Activated CD4-positive, alpha-beta T cell treated with anti-CD3 and anti-CD28 coated beads, Interleukin-2, amount 50 U/mL, for 4 hours (primary cell): Measurements from ENCODE around the gene BAG1.

Experiments
- DNase-seq, 2 experiments: peaks; one replicate each; pipeline ENCODE4 v3.0.0-alpha.2; 2020

Gene BAG1

GRCh38 chr9:33273266-33273971, 8.9 kb upstream of the BAG1 start:
- no peak for DNase-seq

DNA sequence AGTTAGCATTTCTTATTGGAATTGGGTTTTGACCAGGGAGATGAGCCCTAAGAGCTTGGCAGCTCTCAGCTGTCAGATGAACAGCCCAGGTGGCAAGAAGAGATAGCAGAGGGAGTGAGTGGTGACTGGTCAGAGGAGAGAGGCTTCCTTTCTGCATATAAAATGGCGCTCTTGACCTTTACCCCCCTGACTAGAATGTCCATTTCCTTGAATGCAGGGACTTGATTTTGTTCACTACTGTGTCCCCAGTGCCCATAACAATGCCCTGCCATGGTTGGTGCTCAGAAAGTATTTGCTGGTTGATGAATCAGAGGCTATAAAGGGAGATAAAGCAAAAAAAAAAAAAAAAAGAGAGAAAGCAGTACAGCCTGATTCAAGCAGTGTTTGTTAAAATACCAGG, 7.6 kb upstream of the BAG1 start:
- no peak for DNase-seq

DNA sequence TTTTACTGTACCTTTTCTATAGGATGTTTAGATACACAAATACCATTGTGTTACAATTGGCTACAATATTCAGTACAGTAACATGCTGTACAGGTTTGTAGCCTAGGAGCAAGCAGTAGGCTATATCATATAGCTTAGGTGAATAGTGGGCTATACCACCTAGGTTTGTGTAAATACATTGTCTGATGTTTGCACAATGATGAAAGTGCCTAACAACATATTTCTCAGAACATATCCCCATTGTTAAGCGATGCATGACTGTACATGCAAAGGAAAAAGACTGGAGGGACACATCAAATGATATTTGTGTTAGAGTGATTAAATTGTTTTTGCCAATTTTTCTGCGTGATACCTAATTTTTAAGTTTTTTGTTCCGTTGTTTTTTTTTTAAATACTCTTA, 5.6 kb upstream of the BAG1 start:
- no peak for DNase-seq

DNA sequence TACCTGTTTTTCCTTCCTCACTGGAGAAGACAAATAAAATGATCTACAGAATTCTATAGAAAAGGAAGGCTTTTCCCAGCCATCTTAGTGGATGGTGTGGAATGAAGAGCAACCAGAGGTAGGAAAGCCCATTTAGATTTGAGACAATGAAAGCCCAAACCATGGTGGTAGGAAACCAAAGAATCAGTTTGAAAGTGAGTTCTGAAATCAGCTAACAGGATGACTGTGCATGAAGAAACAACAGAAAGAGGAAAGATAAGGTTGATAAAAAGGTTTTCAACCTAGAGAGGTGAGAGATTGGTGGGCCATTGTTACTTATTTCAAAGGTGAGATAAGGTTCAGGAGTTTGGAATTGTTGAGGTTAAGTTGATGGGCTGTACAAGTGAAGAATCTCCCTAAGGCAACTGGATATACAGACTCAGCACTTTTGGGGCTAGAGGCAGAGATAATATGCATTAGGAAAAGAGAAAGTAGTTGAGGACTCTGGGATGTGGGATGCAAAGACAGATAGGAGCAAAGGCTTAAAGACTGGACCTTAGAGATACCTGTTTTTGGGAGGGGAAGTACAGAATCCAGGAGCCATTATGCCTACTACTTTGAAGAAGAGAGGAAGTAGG, 2.8 kb upstream of the BAG1 start:
- no peak for DNase-seq

DNA sequence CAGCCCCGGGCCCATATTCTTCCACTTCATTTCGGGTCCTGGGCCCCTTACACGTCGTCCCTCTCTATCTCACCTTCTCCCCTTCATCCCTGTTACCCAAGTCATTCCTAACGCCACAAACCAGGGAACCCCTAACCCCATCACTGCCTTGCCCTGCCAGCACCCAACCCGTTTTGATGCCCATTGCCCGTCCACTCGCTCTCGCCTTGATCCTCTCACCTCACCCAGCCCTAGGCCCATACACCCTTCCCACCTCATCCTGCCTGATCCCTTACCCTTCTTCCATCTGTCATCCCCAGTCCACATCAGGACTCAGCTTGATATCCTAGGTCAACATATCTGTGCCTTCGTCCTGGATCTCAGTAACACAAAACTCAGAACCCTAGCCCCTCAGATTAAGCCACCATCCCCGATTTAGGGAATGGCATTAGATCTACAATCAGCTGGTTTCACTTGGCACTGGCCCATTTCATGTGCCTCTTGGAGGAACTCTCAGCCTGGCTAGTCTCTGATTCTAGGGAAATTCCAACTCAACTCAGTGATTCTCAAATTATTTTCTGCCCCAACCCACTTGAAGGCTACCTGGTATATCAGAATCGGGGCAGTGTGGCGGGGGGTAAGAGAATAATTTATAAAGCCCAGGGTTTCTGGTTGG, 830 bp upstream of the BAG1 start:
- no peak for DNase-seq

- DNase-seq, result peak; percentile 23 to 26
Observed at GRCh38 chr9:33264003-33264472, 470 bp downstream of the BAG1 start.

DNA sequence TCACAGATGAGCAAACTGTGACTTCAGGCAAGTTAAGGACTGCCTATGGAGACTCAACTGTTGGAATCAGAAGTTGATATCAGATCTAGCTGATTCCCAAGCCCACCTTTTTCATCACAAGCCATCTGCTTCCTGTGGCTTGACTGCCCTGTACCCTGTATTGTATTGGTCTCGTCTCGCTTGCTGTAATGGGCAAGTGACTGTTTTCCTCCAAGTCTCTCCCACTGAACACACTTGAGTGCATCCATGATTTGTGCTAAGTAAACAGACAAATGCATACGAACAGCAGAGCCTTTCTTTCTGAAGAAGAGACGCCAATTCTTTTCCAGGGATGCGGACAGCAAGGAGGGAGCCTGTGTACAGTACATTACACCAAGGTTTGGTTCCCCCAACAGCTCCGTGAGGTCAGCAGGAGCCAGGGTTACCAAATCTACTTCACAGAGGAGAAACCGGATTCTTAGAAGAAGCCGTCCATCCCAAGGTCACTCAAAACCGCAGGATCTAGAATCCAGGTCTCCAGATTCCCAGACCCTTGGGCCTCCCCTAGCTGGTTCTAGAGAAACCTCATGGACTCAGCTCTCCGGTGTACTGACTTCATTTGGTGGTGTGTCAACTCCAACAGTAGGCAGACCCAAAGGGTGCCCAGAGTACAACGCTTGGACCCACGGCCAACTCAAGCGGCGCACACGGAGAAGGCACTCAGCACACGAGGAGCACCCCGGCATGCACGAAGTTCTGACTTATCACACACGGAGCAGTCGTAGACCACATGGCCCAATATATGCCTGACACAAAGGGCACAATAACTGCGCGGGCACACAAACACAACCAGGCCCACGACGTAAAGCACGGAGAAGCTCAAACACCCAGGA, 1.1 kb downstream of the BAG1 start:
- DNase-seq, result peak; percentile 6 to 20

- DNase-seq, result no peak
Observed at GRCh38 chr9:33260372-33260771, 4.1 kb downstream of the BAG1 start.

GRCh38 chr9:33257276-33257675, 7.2 kb downstream of the BAG1 start:
- no peak for DNase-seq

GRCh38 chr9:33256236-33256635, 8.3 kb downstream of the BAG1 start:
- no peak for DNase-seq

DNA sequence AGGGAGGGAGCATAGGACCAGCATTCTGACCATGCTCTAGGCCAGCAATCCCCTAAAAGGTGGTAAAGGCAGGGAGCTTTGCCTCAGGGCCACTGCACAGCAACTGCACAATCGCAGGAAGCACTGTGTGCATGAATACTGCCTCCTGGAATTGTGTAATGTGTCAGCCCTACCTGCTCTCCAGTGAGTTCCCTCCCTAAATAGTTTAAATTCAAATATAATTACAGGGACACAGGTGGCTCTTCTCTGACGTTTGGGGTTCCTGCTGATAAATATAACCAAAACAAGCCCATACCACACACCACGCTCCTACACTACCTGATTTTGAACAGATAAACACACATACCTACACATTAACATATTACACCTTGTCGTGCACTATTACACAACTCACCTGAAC, 9.0 kb downstream of the BAG1 start:
- no peak for DNase-seq

- no peak for DNase-seq
Observed at GRCh38 chr9:33255014-33255413, 9.5 kb downstream of the BAG1 start.

DNA sequence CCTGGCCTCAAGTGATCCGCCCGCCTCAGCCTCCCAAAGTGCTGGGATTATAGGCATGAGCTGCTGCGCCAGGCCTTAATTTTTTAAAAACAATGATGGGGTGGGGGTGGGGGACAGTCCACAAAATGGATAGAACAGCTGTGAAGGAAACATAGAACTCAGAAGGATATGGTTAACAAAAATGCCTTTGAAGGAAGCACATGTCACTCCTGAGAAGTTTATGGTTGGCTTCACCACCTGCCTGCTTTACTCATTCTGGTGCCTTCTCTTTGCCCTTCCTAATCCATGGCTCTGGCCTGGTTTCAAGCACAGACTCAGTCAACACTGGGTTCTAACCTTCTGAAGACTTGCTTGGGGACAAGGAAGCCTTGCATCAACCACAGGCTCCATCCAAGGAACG, 10.3 kb downstream of the BAG1 start:
- DNase-seq, result no peak

DNA sequence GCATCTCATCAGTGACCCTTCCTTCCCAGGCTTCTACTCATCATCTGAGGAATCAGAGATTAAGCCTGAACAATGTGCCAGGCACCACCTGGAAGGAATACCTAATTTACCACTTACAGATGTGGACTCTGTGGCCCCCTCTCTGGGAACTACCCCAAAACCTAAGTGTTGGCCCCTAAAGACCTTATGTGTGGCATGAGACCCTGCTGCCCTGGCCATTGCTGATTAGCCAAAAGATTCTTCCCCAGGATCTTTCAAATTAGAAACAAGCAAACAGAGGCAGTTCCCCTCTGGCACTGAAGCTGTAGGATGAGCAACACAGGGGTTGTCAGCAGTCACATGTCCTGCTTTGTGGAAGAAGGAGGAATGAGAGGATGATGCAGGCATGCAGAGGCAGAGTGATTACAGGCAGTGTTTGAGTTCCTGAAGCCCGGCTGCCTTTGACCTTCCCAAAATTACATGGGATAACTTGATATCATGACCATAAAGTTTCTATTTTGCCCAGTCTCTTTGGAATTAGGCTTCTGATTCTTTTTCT, 14.0 kb downstream of the BAG1 start:
- no peak for DNase-seq

DNA sequence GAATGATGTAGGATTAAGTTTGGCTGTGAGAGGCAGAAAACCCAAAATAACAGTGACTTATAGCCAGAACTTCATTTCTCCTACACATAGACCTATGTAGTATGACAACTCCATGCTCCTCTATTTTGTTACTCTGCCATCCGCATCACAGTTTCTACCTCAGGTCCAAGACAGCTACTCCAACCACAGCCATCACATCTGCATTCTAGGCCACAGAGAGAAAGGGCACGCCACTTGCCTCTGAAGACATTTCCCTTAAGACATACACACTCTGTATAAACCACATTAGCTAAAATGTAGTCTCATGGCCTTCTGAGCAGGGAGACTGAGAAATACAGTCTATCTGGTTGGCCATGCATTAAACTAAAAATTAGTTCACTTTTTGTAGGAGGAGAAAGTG, 14.5 kb downstream of the BAG1 start:
- no peak for DNase-seq

DNA sequence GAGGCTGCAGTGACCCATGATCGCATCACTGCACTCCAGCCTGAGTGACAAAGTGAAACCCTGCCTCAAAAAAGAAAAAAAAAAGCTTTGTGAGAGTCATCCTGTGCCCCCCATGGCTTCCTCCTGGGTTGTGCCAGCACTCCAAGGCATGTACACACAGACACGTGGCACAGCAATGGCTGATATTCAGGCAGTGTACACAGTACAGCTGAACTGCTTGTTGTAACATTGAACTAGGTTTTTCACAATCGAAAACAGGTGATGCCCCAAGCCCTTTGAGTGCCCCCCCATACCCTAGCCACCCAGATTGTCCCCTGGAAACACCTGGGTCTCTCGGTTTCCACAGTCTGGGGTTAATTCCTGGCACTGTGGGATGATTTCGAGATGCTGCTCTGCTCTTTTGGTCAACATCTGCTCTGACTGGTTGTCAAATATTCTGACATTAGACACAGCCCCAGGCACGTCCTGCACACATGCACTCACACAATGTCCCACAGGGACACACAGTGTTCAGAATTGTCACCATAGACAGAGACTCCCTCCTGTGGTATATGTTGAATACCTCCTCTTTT, 15.3 kb downstream of the BAG1 start:
- DNase-seq, result no peak

GRCh38 chr9:33248606-33249005, 15.9 kb downstream of the BAG1 start:
- no peak for DNase-seq

DNA sequence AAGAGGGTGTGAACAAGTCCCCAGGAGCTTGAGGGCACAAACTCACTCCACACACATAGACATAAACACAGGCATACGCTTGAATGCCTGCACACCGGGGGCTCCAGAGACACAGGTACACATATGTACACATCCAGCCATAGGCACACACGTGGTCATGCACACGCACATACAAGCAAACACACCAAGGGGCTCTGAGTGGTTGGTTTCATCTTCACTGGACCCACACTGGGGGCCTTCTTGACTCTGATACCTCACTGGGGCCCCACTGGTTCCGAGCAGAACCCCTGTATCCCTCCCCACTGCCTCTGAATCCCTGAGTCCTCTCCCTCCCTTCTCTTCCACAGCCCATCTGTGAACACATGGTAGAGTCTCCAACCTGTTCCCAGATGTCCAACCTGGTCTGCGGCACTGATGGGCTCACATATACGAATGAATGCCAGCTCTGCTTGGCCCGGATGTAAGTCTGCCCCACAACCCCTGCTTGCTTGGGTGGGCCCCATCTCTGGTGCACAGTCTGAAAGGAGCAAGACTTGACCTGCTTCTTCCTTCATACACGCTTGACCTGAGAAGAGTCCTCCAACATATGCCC, 18.1 kb downstream of the BAG1 start:
- DNase-seq, result no peak

- DNase-seq, result no peak
Observed at GRCh38 chr9:33245341-33245740, 19.2 kb downstream of the BAG1 start.

GRCh38 chr9:33244137-33244784, 20.2 kb downstream of the BAG1 start:
- no peak for DNase-seq

DNA sequence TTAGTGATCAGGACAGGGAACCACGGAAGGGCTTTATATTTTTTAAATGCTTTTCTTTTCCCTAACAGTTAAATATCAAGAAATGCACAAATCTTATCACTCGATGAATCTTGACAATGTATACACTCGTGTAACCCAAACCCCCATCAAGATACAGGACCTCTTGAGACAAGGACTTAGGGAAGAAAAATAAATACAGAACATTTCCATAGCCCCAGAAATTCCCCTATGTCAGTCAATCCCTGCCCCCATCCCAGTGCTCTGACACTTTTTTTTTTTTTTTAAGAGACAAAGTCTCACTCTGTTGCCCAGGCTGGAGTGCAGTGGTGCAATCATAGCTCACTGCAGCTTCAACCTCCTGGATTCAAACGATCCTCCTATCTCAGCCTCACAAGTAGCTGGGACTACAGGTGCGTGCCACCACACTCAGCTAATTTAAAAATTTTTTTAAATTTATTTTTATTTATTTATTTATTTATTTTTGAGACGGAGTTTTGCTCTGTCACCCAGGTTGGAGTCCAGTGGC, 21.8 kb downstream of the BAG1 start:
- DNase-seq, result no peak
